Bronchus fibroblast of lung (primary cell): ENCODE data around the gene ZNF195. TPM values are rescaled to one million over a fixed set of nuclear protein-coding genes. Genes with fewer than 3 reads are reported as not detected.

ENCODE experiments used
- total RNA-seq: library from RNA; depleted of rRNA; stranded (reverse); fragments of >200 nt; gene quantifications from 2 replicates; pipeline ENCODE4 v1.2.3, GENCODE V29; 2015

The ZNF195 gene
- 15.6 and 18.3 TPM in 2 replicates for total RNA-seq

GRCh38 chr11:3378426-3379423 is at the start of gene ZNF195:
Gene ZNF195 (minus strand): TSS chr11:3379146. CDS start chr11:3379040, 106 bp downstream.

Other genes starting within 250 kb of the ZNF195 start
- 32.9 and 43.9 TPM in 2 replicates for gene OSBPL5, start 213.8 kb downstream of the ZNF195 start, total RNA-seq
- not detected in 2 replicates for gene MRGPRG, start 160.3 kb downstream of the ZNF195 start, total RNA-seq
- not detected in 2 replicates for gene MRGPRE, start 146.7 kb downstream of the ZNF195 start, total RNA-seq